Activated naive CD8-positive, alpha-beta T cell treated with anti-CD3 and anti-CD28 coated beads, Interleukin-2, amount 10 ng/mL, durations not matched to agents 7 days and 5 days (primary cell): ENCODE measurements around the gene SLC2A14. TPM values are rescaled to one million over a fixed set of nuclear protein-coding genes. Genes with fewer than 3 reads are reported as not detected.

Experiments
- total RNA-seq, 2 experiments: library from RNA; stranded (reverse); gene quantifications; one replicate each; pipeline ENCODE4 v1.2.3, GENCODE V29; 2021

The SLC2A14 gene
- total RNA-seq, 2 experiments from 2014 or later: 0.11 TPM; not detected in 1

Other genes starting within 250 kb of the SLC2A14 start
- gene APOBEC1, start 207.0 kb downstream of the SLC2A14 start, total RNA-seq: not detected
- not detected for gene GDF3, start 177.1 kb downstream of the SLC2A14 start, total RNA-seq
- gene DPPA3, start 161.5 kb downstream of the SLC2A14 start, total RNA-seq: not detected
- gene CLEC4C, start 125.5 kb downstream of the SLC2A14 start, total RNA-seq: not detected
- not detected for gene NANOGNB, start 107.7 kb downstream of the SLC2A14 start, total RNA-seq
- gene NANOG, start 83.5 kb downstream of the SLC2A14 start, total RNA-seq: not detected
- 100 to 1,000 TPM; 219 to 224 TPM for gene SLC2A3, start 63.3 kb upstream of the SLC2A14 start, total RNA-seq
- gene FOXJ2, start 159.8 kb upstream of the SLC2A14 start, total RNA-seq: 10 to 100 TPM; 26.4 to 26.9 TPM
- 1 to 10 TPM; 7.8 to 8.2 TPM for gene C3AR1, start 193.4 kb upstream of the SLC2A14 start, total RNA-seq
- gene NECAP1, start 209.4 kb upstream of the SLC2A14 start, total RNA-seq: 10 to 100 TPM; 41.1 to 47.4 TPM